ENCODE results near the gene GRIA3. TPM values are rescaled to one million over a fixed set of nuclear protein-coding genes. Genes with fewer than 3 reads are reported as not detected.

The GRIA3 gene
- total RNA-seq, 4 donors from 2014 or later: 0.12 to 0.58 TPM; not detected in 2

DNA sequence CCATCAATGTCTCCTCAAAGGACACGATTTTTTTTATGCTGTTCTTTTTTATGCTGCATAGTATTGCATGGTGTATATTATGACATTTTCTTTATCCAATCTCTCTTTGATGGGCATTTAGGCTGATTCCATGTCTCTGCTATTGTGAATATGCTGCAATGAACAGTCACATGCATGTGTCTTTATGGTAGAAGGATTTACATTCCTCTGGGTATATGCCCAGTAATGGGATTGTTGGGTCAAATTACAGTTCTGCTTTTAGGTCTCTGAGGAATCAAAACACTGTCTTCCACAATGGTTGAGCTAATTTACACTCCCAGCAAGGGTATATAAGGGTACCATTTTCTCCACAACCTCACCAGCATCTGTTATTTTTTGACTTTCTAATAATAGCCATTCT, 113.9 kb downstream of the GRIA3 start:
- intact Hi-C loops (cut with DNase I; ENCODE audit: low total_unique reads): no loop called here
- TF ChIP-seq POLR2A (IDR thresholded peaks at IDR 0.05): no peak
- TF ChIP-seq, protein P1, sequence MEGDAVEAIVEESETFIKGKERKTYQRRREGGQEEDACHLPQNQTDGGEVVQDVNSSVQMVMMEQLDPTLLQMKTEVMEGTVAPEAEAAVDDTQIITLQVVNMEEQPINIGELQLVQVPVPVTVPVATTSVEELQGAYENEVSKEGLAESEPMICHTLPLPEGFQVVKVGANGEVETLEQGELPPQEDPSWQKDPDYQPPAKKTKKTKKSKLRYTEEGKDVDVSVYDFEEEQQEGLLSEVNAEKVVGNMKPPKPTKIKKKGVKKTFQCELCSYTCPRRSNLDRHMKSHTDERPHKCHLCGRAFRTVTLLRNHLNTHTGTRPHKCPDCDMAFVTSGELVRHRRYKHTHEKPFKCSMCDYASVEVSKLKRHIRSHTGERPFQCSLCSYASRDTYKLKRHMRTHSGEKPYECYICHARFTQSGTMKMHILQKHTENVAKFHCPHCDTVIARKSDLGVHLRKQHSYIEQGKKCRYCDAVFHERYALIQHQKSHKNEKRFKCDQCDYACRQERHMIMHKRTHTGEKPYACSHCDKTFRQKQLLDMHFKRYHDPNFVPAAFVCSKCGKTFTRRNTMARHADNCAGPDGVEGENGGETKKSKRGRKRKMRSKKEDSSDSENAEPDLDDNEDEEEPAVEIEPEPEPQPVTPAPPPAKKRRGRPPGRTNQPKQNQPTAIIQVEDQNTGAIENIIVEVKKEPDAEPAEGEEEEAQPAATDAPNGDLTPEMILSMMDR (IDR thresholded peaks at IDR 0.05): no peak

DNA sequence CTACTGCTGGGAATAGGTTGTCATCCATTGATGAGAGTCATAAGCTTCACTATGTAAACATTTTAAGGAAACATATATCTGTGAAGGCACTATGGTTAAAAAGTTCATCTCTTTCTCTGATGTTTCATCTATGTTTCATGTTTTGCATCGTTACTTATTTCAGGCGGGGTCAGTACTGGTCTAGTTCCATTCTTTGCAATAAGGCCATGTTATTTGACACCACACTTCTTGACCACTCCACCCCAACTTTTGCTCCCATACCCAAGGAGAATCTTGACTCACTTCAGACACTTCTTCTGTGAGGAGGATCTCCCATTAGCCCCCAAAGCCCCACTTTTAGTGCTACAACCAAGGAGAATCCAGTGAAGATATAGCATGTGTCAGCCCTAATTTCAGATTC, 119.4 kb downstream of the GRIA3 start:
- 57 to 90% methylated on average over 2 of the region's 2 CpGs for WGBS, 2 donors
- no peak overlapping the region for H3K4me3 ChIP-seq (ENCODE audit: low read depth, poor library complexity, severe bottlenecking)
- TF ChIP-seq POLR2A (IDR thresholded peaks at IDR 0.05): no peak
- TF ChIP-seq, protein P1 (IDR thresholded peaks at IDR 0.05): no peak
- no peak for DNase-seq (ENCODE audit: low spot score in 2 of 2)
- intact Hi-C loops (cut with DNase I; ENCODE audit: low total_unique reads): no loop called here

More for the DNA sequence above, 113.9 kb downstream of the GRIA3 start:
- 53 to 84% methylated on average over 1 of the region's 1 CpG for WGBS, 2 donors
- no peak overlapping the region for H3K4me3 ChIP-seq (ENCODE audit: low read depth, poor library complexity, severe bottlenecking)
- DNase-seq (ENCODE audit: low spot score in 2 of 2): no peak

DNA sequence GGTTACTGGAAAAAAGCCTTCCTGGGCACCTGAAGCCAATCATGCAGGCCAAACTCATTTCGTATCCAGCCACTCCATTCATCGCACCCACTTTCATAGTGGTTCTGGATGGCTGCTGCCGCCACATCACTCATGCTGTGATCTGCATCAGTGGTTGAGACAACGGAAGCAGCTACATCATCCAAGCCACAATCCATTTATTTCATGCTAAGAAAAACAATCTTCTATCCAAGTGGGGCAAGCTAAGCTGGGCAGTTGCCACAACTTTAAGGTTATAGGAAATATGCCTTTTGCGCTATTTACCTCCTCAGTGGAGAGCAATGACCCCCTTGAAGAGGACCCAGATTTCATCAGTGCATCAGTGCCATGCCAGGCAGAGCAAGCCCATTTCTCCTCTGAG, 124.6 kb downstream of the GRIA3 start:
- no peak overlapping the region for H3K4me3 ChIP-seq (ENCODE audit: low read depth, poor library complexity, severe bottlenecking)
- WGBS, 2 donors: 80 to 81% methylated on average over 5 of the region's 5 CpGs
- TF ChIP-seq, protein P1 (IDR thresholded peaks at IDR 0.05): no peak
- no peak for TF ChIP-seq POLR2A (IDR thresholded peaks at IDR 0.05)
- no peak for DNase-seq (ENCODE audit: low spot score in 2 of 2)
- intact Hi-C loops (cut with DNase I; ENCODE audit: low total_unique reads): no loop called here

DNA sequence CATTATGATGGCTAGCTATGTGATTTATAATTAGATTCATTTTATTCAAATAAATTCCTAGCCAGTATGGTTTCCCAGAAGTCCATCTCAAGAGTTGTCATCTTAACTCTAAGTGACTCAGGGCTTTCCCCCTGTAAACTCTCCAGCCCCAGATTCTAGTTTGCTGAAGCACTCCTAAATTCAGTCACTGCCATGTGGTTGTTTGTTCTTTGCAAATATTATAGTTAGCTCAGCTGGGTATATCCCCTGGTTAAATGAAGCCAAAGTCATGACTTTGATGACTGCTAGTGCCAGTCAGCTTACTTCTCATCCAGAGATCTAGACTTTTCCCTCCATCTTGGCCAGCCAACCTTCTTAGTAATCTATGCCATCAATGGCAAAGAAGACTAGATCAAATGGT, 126.0 kb downstream of the GRIA3 start:
- no peak for DNase-seq (ENCODE audit: low spot score in 2 of 2)
- TF ChIP-seq POLR2A (IDR thresholded peaks at IDR 0.05): no peak
- TF ChIP-seq, protein P1 (IDR thresholded peaks at IDR 0.05): no peak
- H3K4me3 ChIP-seq (ENCODE audit: low read depth, poor library complexity, severe bottlenecking): no peak overlapping the region
- intact Hi-C loops (cut with DNase I; ENCODE audit: low total_unique reads): no loop called here

DNA sequence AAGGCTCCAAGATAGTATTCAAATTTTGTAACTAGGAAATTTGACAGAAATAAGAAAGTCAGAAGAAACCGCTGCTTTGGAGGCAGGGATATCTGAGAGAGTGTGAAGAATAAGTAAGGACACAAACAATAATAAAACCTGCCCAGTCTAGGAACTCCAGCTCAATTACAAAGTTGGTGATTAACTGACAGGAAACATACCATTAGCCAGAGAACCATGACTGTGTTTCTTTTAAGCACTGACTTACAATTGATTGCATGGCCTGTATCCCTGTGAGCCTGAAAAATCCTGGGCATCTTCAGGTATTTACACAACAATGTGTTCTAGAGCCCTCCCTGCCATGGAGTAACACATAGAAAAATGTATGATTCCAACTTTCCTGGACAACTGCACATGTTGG, 127.4 kb downstream of the GRIA3 start:
- H3K4me3 ChIP-seq (ENCODE audit: low read depth, poor library complexity, severe bottlenecking): no peak overlapping the region
- DNase-seq (ENCODE audit: low spot score in 2 of 2): no peak
- TF ChIP-seq POLR2A (IDR thresholded peaks at IDR 0.05): no peak
- TF ChIP-seq, protein P1 (IDR thresholded peaks at IDR 0.05): no peak
- intact Hi-C loops (cut with DNase I; ENCODE audit: low total_unique reads): no loop called here
- 88 to 93% methylated on average over 1 of the region's 1 CpG for WGBS, 2 donors

DNA sequence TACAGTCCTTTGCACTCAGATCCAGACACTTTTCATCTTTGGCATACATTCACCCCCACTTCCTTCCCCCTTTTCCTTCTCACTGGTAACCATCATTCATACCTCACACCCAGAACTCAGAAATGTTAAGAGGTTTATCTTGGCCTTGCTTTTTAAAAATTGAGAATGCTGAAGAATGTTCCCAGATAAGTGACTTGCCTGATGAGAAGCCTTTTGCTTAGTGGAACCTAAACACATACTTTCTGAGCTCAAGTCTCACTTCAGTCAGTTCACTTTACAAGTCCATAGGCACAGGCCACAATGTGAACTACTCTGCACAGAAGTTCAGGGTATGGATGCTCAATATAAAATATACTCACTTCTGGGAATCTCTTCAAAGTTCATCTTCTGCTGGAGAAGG, 129.4 kb downstream of the GRIA3 start:
- no peak overlapping the region for H3K4me3 ChIP-seq (ENCODE audit: low read depth, poor library complexity, severe bottlenecking)
- TF ChIP-seq POLR2A (IDR thresholded peaks at IDR 0.05): no peak
- TF ChIP-seq, protein P1 (IDR thresholded peaks at IDR 0.05): no peak
- intact Hi-C loops (cut with DNase I; ENCODE audit: low total_unique reads): no loop called here
- no peak for DNase-seq (ENCODE audit: low spot score in 2 of 2)
